AG10803 (cell line): ENCODE measurements around the gene EMILIN2.
"Not testable (repeated sequence)": the region's sequence is repeated elsewhere in the genome, so short reads cannot be mapped to it uniquely, and the experiment has no call there.

Experiments used
- DNase-seq: peaks from one replicate; pipeline ENCODE4 v3.0.0; 2010; ENCODE audit warnings: low read depth
- H3K4me3 ChIP-seq: 2 replicates; pipeline ENCODE4 v1.5.1; 2011; ENCODE audit warnings: mild to moderate bottlenecking, low read length, control low read depth
- CTCF ChIP-seq: conservative IDR thresholded peaks from 2 replicates; pipeline ENCODE4 v1.5.1; 2011; ENCODE audit warnings: mild to moderate bottlenecking, low read length, control low read depth, inconsistent platforms

EMILIN2 gene

GRCh38 chr18:2913398-2914005, 66.7 kb downstream of the EMILIN2 start:
- TF ChIP-seq CTCF, result no peak
- H3K4me3 ChIP-seq, result no peak overlapping the region
- no peak for DNase-seq

DNA sequence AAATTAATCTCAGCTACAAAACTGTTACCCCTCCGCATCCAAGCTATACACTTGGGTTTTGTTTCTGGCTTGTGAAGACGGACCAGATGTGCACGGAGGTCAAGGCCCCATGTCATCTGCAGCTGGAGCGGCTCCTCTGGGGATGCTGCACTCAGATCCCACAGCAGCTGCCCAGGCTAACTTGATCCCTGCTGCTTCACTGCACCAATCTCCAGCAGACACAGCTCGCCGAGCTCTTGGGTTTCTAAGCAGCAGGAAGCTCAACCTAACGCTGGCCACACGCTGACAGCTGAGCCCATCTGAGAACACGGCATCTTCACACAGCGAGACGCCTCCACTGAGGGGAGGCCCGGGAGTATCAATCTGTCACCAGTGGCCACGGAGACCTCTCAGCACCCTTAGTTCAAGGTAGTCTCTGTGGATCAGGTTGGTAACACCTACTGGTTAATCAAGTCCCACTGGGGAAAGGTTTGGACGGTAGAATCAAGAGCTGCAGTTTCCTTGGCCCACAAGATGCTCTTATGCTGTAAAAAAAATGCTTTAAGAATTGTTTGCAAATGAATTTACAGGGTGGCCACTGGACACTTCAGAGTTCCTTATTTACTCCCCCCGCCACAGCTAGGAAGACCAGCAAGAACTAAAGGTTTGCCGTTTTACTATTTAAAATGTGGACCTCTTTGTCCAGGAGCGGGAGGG, 67.5 kb downstream of the EMILIN2 start:
- DNase-seq, result no peak
- H3K4me3 ChIP-seq, result no peak overlapping the region
- no peak for TF ChIP-seq CTCF

- no peak for DNase-seq
- no peak overlapping the region for H3K4me3 ChIP-seq
- TF ChIP-seq CTCF, result no peak
Measured at GRCh38 chr18:2914881-2915240, 68.1 kb downstream of the EMILIN2 start.

- not testable (repeated sequence) for H3K4me3 ChIP-seq
Measured at GRCh38 chr18:2915486-2915885, 68.7 kb downstream of the EMILIN2 start.

DNA sequence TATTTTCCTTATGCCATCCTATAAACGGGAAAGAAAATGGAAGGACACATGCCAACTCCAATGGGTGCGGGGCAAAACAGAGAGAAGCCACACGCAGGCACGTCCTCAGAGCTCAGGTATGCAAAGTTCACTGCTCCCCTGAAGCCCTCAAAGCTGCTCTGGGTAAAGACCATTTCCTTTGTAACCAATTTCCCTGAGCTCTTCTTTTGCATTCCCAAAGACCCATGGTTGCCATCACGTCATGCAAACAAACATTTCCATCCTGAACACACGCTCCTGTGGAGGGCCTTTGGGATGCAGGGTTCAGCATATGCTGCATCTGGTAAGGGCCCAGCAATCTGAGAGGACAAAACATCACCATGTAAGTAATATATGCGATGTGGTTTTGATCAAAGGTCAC, 69.4 kb downstream of the EMILIN2 start:
- no peak for TF ChIP-seq CTCF
- no peak for DNase-seq
- H3K4me3 ChIP-seq, result no peak overlapping the region

More at GRCh38 chr18:2915486-2915885, 68.7 kb downstream of the EMILIN2 start:
- not testable (repeated sequence) for DNase-seq

DNA sequence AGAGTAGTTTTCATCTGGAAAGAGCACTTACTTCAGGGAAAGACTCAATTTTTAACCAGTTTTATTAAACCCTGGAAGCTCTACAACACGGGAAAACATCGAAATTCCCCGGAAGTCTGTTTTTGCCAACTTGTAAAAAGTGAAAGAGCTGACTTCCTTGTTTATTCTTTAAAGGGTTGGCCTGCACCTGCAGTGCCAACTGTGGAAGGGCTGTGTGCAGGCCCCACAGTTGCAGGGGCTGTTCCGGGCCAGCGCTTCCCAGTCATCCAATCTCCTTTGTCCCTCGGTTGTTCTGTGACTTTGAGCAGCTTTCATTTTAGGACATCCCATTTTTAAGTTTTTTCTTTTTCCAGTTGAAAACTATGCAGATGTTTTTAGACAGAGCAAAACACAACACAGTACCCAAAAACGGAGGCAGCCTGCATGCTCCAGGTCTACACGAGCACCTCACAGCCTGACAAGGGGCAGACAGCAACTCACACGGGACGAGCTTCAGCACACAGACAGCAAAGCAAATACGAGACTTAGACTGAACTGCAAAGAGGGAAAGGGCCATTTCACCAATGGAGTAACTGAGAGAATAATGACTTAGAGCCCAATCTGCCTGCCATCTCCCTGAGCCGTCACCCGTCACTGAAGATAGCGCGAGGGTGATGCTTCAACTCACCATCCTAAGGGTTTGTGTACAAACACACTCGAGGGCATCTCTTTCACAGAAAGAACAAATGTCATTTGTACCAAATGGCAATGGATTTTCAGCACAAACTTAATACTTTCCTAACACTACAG, 70.6 kb downstream of the EMILIN2 start:
- H3K4me3 ChIP-seq, result no peak overlapping the region
- DNase-seq, result no peak
- no peak for TF ChIP-seq CTCF

GRCh38 chr18:2918761-2919550, 72.2 kb downstream of the EMILIN2 start:
- no peak for DNase-seq
- no peak for TF ChIP-seq CTCF
- no peak overlapping the region for H3K4me3 ChIP-seq
